Pulmonary artery endothelial cell (primary cell): ENCODE results near the gene RPAP3. TPM values are rescaled to one million over a fixed set of nuclear protein-coding genes. Genes with fewer than 3 reads are reported as not detected.

ENCODE experiments used
- total RNA-seq: library from RNA; depleted of rRNA; stranded (reverse); fragments of >200 nt; gene quantifications from 2 replicates; pipeline ENCODE4 v1.2.3, GENCODE V29; 2014

RPAP3 gene
- total RNA-seq, 1 donor from 2014 or later = 12.3 TPM

Other genes starting within 250 kb of the RPAP3 start
- gene ENDOU, start 19.5 kb upstream of the RPAP3 start, total RNA-seq = not detected in 2 replicates
- 17.0 and 35.8 TPM in 2 replicates for gene RAPGEF3, start 52.9 kb upstream of the RPAP3 start, total RNA-seq
- 12.9 and 19.8 TPM in 2 replicates for gene SLC48A1, start 67.2 kb upstream of the RPAP3 start, total RNA-seq
- gene HDAC7, start 113.9 kb upstream of the RPAP3 start, total RNA-seq = 50.0 and 50.4 TPM in 2 replicates
- 0.26 and 0.67 TPM in 2 replicates for gene VDR, start 199.0 kb upstream of the RPAP3 start, total RNA-seq